ENCODE results near the gene DDIAS. TPM values are rescaled to one million over a fixed set of nuclear protein-coding genes. Genes with fewer than 3 reads are reported as not detected.
A peak's percentile ranks its signal among the peaks of the same experiment; 100 is the strongest.

DDIAS gene
- total and polyA plus RNA-seq, 7 donors = 0.16 to 3.1 (median 0.66) TPM; not detected in 1

- TF ChIP-seq EP300 (IDR thresholded peaks at IDR 0.05) (no peak), POLR2A (IDR thresholded peaks at IDR 0.05) (no peak), POLR2AphosphoS5 (IDR thresholded peaks at IDR 0.05) (no peak)
- TF ChIP-seq, protein P1, sequence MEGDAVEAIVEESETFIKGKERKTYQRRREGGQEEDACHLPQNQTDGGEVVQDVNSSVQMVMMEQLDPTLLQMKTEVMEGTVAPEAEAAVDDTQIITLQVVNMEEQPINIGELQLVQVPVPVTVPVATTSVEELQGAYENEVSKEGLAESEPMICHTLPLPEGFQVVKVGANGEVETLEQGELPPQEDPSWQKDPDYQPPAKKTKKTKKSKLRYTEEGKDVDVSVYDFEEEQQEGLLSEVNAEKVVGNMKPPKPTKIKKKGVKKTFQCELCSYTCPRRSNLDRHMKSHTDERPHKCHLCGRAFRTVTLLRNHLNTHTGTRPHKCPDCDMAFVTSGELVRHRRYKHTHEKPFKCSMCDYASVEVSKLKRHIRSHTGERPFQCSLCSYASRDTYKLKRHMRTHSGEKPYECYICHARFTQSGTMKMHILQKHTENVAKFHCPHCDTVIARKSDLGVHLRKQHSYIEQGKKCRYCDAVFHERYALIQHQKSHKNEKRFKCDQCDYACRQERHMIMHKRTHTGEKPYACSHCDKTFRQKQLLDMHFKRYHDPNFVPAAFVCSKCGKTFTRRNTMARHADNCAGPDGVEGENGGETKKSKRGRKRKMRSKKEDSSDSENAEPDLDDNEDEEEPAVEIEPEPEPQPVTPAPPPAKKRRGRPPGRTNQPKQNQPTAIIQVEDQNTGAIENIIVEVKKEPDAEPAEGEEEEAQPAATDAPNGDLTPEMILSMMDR (IDR thresholded peaks at IDR 0.05) = no peak
- Histone ChIP-seq H3K4me1 (peaks cover 0 to 30% (median 12%) of the 10 kb centered on the region in 4 donors), H3K4me3 (no peak overlapping the region), H3K36me3 (no peaks in the 10 kb centered on the region), H3K27ac (no peak overlapping the region), H3K27me3 (no peaks in the 10 kb centered on the region), H3K9me3 (no peaks in the 10 kb centered on the region)
- DNase-seq = no peak
- intact Hi-C loops (cut with DNase I) = loop anchor here (5.0 kb wide), 1 partner anchor 131 kb away; the partner anchor contains the start of gene FAM181B
- WGBS, 2 donors = 91 to 96% methylated on average over 2 of the region's 2 CpGs
Observed at GRCh38 chr11:82863209-82863608, 38.3 kb upstream of the DDIAS start.

DNA sequence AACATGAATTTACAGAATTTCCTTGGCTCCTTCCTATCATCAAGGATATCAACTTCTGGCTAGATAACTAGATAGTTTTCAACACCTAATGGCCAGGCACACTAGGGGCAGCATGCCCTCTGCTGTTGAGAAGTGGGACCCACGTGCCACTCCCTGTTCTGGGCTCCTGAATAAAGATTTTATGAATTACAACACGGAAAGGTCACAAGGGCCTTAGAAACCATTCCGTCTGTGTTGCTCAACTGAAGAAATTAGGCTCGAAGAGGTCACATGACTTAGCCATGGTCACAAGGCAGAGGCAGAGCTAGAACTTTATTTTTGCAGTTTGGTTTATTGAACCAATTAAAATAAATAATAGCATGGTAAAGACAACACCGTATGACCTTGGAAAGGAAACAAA is 37.3 kb upstream of the DDIAS start:
- intact Hi-C loops (cut with DNase I) = loop anchor here (5.0 kb wide), 1 partner anchor 132 kb away; the partner anchor contains the start of gene FAM181B
- Histone ChIP-seq H3K4me3 (no peak overlapping the region), H3K4me1 (peaks cover 0 to 22% (median 5%) of the 10 kb centered on the region in 4 donors), H3K27me3 (no peaks in the 10 kb centered on the region), H3K9me3 (no peaks in the 10 kb centered on the region), H3K27ac (no peak overlapping the region), H3K36me3 (no peaks in the 10 kb centered on the region)
- WGBS, 2 donors = 9 to 34% methylated on average over 5 of the region's 5 CpGs
- TF ChIP-seq POLR2A (IDR thresholded peaks at IDR 0.05) (no peak), POLR2AphosphoS5 (IDR thresholded peaks at IDR 0.05) (peak in 1 of 4 donors; percentile 37), EP300 (IDR thresholded peaks at IDR 0.05) (no peak)
- TF ChIP-seq, protein P1 (IDR thresholded peaks at IDR 0.05) = peak in 2 of 4 experiments; percentile 32 to 38
- peak; percentile 81 for DNase-seq

- Histone ChIP-seq H3K4me3 (no peak overlapping the region), H3K36me3 (no peaks in the 10 kb centered on the region), H3K4me1 (peaks cover 0 to 37% (median 8%) of the 10 kb centered on the region in 4 donors), H3K27me3 (no peaks in the 10 kb centered on the region), H3K9me3 (no peaks in the 10 kb centered on the region), H3K27ac (no peak overlapping the region)
- DNase-seq = no peak
- intact Hi-C loops (cut with DNase I) = loop anchor here (5.0 kb wide), 1 partner anchor 149 kb away; no protein-coding TSS in a partner anchor
- no peak for TF ChIP-seq EP300 (IDR thresholded peaks at IDR 0.05)
- TF ChIP-seq, protein P1 (IDR thresholded peaks at IDR 0.05) = no peak
- TF ChIP-seq POLR2AphosphoS5 (IDR thresholded peaks at IDR 0.05) = no peak
- TF ChIP-seq POLR2A (IDR thresholded peaks at IDR 0.05) = no peak
- 90 to 93% methylated on average over 2 of the region's 2 CpGs for WGBS, 2 donors
Observed at GRCh38 chr11:82865841-82866240, 35.7 kb upstream of the DDIAS start.

- TF ChIP-seq POLR2A (IDR thresholded peaks at IDR 0.05) = no peak
- TF ChIP-seq, protein P1 (IDR thresholded peaks at IDR 0.05) = peak in 3 of 4 experiments; percentile 50 to 78 (median 51)
- Histone ChIP-seq H3K4me1 (peaks cover 0 to 37% (median 8%) of the 10 kb centered on the region in 4 donors), H3K36me3 (no peaks in the 10 kb centered on the region), H3K9me3 (no peaks in the 10 kb centered on the region), H3K4me3 (peak overlapping the region in 2 of 4 donors; percentile 10 to 21), H3K27ac (no peak overlapping the region), H3K27me3 (no peaks in the 10 kb centered on the region)
- peak; percentile 83 for DNase-seq
- intact Hi-C loops (cut with DNase I) = loop anchor here (1.0 to 5.0 kb wide), 2 partner anchors 33 to 150 kb away; partner anchors contain the start of gene PRCP
- WGBS, 2 donors = 9 to 21% methylated on average over 10 of the region's 10 CpGs
Observed at GRCh38 chr11:82867495-82868082, 33.9 kb upstream of the DDIAS start.

Data from sigmoid colon (tissue), 7 donors.